Natural killer cell (primary cell): Measurements from ENCODE around the gene WDFY1. TPM values are rescaled to one million over a fixed set of nuclear protein-coding genes. Genes with fewer than 3 reads are reported as not detected.
A peak's percentile ranks its signal among the peaks of the same experiment; 100 is the strongest.
"Not testable (repeated sequence)": the region's sequence is repeated elsewhere in the genome, so short reads cannot be mapped to it uniquely, and the experiment has no call there.

Experiments
- ATAC-seq, 3 donors: fragments of 150-1000 bp in 2 of 3; fragments of 200-7000 bp in 1 of 3; cut with Tn5 transposase; 1 replicate in 1 of 3; 2 replicates in 2 of 3; pipeline ENCODE4 v1.10.0; 2021; ENCODE audit warnings: mild to moderate bottlenecking in 2 of 3, moderate library complexity in 2 of 3
- DNase-seq, 2 donors: peaks; one replicate each; pipeline versions ENCODE4 v3.0.0 to v3.0.0-alpha.2; 2013 to 2021; ENCODE audit warnings: mixed read lengths in 1 of 2
- H3K27ac ChIP-seq: one replicate; pipeline ENCODE4 v1.5.1; 2013; ENCODE audit warnings: mild to moderate bottlenecking, low read length
- H3K27me3 ChIP-seq: one replicate; pipeline ENCODE4 v1.6.1; 2013; ENCODE audit warnings: low read length; ENCODE audit not compliant: control insufficient read depth, insufficient read depth
- H3K36me3 ChIP-seq: one replicate; pipeline ENCODE4 v1.6.1; 2013; ENCODE audit warnings: low read length; ENCODE audit not compliant: control insufficient read depth, insufficient read depth
- H3K4me1 ChIP-seq: one replicate; pipeline ENCODE4 v1.6.1; 2013; ENCODE audit warnings: low read length; ENCODE audit not compliant: control insufficient read depth, insufficient read depth
- H3K4me3 ChIP-seq: one replicate; pipeline ENCODE4 v1.5.1; 2013; ENCODE audit warnings: low read length
- H3K9me3 ChIP-seq: one replicate; pipeline ENCODE4 v1.6.1; 2013; ENCODE audit warnings: low read length; ENCODE audit not compliant: control insufficient read depth, insufficient read depth
- H3K27ac Mint-ChIP-seq, 2 donors: one replicate each; pipeline ENCODE4 v1.8.0; 2022; ENCODE audit warnings: mild to moderate bottlenecking in 2 of 2, mixed read lengths in 2 of 2, moderate library complexity in 1 of 2
- H3K27me3 Mint-ChIP-seq, 2 donors: one replicate each; pipeline ENCODE4 v1.8.0; 2022; ENCODE audit warnings: low read depth in 2 of 2, mixed read lengths in 2 of 2
- H3K36me3 Mint-ChIP-seq: one replicate; pipeline ENCODE4 v1.8.0; 2022; ENCODE audit warnings: mixed read lengths
- H3K4me1 Mint-ChIP-seq, 2 donors: one replicate each; pipeline ENCODE4 v1.8.0; 2022; ENCODE audit warnings: mixed read lengths in 2 of 2
- H3K4me3 Mint-ChIP-seq: one replicate; pipeline ENCODE4 v1.8.0; 2022; ENCODE audit warnings: mild to moderate bottlenecking, moderate library complexity, mixed read lengths
- H3K9me3 Mint-ChIP-seq, 2 donors: one replicate each; pipeline ENCODE4 v1.8.0; 2022; ENCODE audit warnings: mixed read lengths in 2 of 2
- WGBS: methylation state at CpG from one replicate; pipeline ENCODE4 v1.1.7; 2013; ENCODE audit warnings: missing lambda C conversion rate; ENCODE audit not compliant: insufficient coverage; 5-methylcytosine and 5-hydroxymethylcytosine counted together
- intact Hi-C: fragments of 100-400 bp; cut with micrococcal nuclease; formaldehyde crosslinking; loops from one replicate; pipeline ENCODE4 v1.14.2; 2022
- total RNA-seq, 4 donors: library from RNA; stranded (reverse); fragments of 120-200 nt in 1 of 4; gene quantifications; one replicate each; pipeline versions ENCODE4 v1.2.3 to v1.2.4, GENCODE V29; 2013 to 2022
- TF ChIP-seq, protein P1 (sequence below): fragments of 200-600 bp; IDR thresholded peaks from one replicate; pipeline ENCODE4 v1.8.0; 2022; ENCODE audit warnings: antibody characterized with exemption

Gene WDFY1
- total RNA-seq, 3 donors from 2014 or later (not counting 1 experiment from before 2014, with no cell fraction given) = 90.2 to 96.2 (median 92.0) TPM

DNA sequence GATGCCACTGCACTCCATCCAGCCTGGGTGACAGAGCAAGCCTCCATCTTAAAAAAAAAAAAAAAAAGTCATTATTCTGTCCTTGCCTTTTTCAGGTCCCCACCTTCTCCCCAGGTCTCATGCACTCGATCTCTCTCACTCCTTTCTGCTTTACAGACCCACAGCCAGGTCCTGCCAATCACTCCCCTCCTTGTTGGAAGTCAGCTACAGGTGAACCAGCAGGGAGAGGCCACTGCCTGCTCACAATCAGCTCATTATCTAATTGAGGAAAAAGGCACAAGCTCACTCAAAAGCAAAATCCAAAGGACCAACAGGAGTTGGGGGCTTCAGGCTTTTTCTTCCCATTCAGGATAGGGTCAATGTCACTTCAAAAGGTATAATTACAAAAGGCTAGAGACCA, 2.0 kb downstream of the WDFY1 start:
- intact Hi-C loops = loop anchor here (5.0 kb wide), 1 partner anchor 106 kb away; the partner anchor contains the start of gene AP1S3
- Histone ChIP-seq H3K4me3 (no peak overlapping the region), H3K36me3 (no peaks in the 10 kb centered on the region), H3K4me1 (peaks cover 44% of the 10 kb centered on the region), H3K27me3 (no peaks in the 10 kb centered on the region), H3K9me3 (no peaks in the 10 kb centered on the region), H3K27ac (no peak overlapping the region)
- TF ChIP-seq, protein P1, sequence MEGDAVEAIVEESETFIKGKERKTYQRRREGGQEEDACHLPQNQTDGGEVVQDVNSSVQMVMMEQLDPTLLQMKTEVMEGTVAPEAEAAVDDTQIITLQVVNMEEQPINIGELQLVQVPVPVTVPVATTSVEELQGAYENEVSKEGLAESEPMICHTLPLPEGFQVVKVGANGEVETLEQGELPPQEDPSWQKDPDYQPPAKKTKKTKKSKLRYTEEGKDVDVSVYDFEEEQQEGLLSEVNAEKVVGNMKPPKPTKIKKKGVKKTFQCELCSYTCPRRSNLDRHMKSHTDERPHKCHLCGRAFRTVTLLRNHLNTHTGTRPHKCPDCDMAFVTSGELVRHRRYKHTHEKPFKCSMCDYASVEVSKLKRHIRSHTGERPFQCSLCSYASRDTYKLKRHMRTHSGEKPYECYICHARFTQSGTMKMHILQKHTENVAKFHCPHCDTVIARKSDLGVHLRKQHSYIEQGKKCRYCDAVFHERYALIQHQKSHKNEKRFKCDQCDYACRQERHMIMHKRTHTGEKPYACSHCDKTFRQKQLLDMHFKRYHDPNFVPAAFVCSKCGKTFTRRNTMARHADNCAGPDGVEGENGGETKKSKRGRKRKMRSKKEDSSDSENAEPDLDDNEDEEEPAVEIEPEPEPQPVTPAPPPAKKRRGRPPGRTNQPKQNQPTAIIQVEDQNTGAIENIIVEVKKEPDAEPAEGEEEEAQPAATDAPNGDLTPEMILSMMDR = no peak
- 93% methylated on average over 1 of the region's 1 CpG for WGBS
- no peaks in the 10 kb centered on the region for H3K27me3 Mint-ChIP-seq
- H3K9me3 Mint-ChIP-seq = no peaks in the 10 kb centered on the region
- no peak for DNase-seq
- peak overlapping the region; percentile 95 for H3K4me3 Mint-ChIP-seq
- no peak for ATAC-seq
- no peaks in the 10 kb centered on the region for H3K36me3 Mint-ChIP-seq
- H3K4me1 Mint-ChIP-seq = peaks cover 51 to 55% of the 10 kb centered on the region in 2 donors
- H3K27ac Mint-ChIP-seq = peak overlapping the region; percentile 81 to 86

DNA sequence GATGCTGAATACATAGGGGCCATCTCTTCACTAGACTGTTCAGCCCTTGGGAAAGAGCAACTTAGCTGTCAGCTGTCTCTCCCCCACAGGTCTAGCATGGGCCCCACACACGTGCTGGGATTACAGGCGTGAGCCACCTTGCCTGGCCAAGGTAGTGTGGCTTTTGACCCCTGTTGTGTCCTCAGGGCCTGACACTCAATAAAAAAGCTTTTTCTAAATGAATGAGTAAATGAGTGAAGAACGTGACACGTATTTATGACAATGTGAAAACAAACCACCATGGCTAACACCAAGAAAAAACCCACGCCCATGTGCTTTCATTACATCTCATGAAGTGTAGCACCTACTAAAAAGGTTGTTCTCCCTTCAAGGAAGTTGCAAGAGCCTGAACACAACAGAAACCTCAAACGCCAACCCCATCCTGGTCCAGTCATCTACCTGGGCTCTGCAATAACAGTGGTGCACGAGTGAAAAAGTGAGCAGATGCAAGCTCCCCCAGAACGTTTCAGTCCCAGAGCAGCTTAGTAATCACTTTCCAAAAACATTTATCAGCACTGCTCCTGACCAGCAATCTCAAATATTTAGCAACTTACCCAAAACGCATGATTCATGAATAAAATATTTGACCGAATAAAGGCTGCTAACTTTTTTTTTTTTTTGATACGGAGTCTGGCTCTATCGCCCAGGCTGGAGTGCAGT, 3.4 kb downstream of the WDFY1 start:
- Mint-ChIP-seq H3K4me3 (peak overlapping the region; percentile 82), H3K4me1 (peaks cover 59 to 63% of the 10 kb centered on the region in 2 donors), H3K27ac (peak overlapping the region; percentile 83 to 96), H3K36me3 (no peaks in the 10 kb centered on the region), H3K9me3 (no peaks in the 10 kb centered on the region), H3K27me3 (no peaks in the 10 kb centered on the region)
- ATAC-seq (peak; percentile 70 to 78 (median 75)), DNase-seq (peak; percentile 54 to 71)
- Histone ChIP-seq H3K4me3 (no peak overlapping the region), H3K4me1 (peaks cover 47% of the 10 kb centered on the region), H3K9me3 (no peaks in the 10 kb centered on the region), H3K27me3 (no peaks in the 10 kb centered on the region), H3K36me3 (no peaks in the 10 kb centered on the region), H3K27ac (peak overlapping the region; percentile 87)
- TF ChIP-seq, protein P1 = no peak
- WGBS = 29% methylated on average over 10 of the region's 12 CpGs
- intact Hi-C loops = loop anchor here (1.0 to 5.0 kb wide), 4 partner anchors 11 to 180 kb away; partner anchors contain the start of genes AP1S3 and MRPL44

DNA sequence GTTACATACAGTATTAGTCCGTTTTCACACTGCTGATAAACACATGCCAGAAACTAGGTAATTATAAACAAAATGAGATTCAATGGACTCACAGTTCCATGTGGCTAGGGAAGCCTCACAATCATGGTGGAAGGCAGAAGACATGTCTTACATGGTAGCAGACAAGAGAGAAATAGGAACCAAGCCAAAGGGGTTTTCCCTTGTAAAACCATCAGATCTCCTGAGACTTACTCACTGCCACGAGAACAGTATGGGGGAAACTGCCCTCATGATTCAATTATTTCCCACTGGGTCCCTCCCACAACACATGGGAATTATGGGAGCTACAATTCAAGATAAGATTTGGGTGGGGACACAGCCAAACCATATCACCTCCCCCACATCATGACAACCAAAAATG, 5.7 kb downstream of the WDFY1 start:
- intact Hi-C loops, H3K9me3 ChIP-seq, ATAC-seq, H3K27me3 ChIP-seq, H3K36me3 Mint-ChIP-seq, H3K9me3 Mint-ChIP-seq, H3K36me3 ChIP-seq, H3K4me3 ChIP-seq, H3K27ac ChIP-seq, H3K27me3 Mint-ChIP-seq, H3K4me3 Mint-ChIP-seq: not testable (repeated sequence)
- H3K4me1 ChIP-seq = peaks cover 50% of the 10 kb centered on the region
- peak overlapping the region; percentile 31 to 43 for H3K27ac Mint-ChIP-seq
- WGBS = 89% methylated on average over 1 of the region's 2 CpGs
- H3K4me1 Mint-ChIP-seq = peaks cover 67 to 69% of the 10 kb centered on the region in 2 donors
- DNase-seq = peak in 1 of 2 donors; percentile 29

DNA sequence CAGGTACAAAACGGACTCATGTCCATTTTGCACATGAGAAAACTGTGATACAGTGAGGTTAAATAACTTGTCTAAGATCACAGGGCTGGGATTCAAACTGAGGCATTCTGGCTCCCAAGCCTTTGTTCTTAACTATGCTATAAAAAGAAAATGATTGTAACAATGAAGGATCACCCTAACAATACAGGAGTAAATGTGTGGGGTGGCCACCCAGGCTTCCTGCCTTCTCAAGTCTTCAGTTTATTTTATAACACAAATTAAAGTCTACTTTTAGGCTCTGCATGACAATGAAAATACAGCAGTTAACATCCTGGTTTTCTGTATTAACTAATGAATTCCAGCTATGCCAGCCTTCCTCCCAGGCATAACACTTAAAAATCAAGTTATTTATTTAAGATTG, 7.6 kb downstream of the WDFY1 start:
- Mint-ChIP-seq H3K36me3 (no peaks in the 10 kb centered on the region), H3K27ac (no peak overlapping the region), H3K27me3 (no peaks in the 10 kb centered on the region), H3K4me3 (no peak overlapping the region), H3K9me3 (no peaks in the 10 kb centered on the region), H3K4me1 (peaks cover 60 to 65% of the 10 kb centered on the region in 2 donors)
- WGBS = no CpG with 5 or more reads among the region's 1 CpG
- no peak for ATAC-seq
- TF ChIP-seq, protein P1 = no peak
- no peaks in the 10 kb centered on the region for H3K9me3 ChIP-seq
- H3K27ac ChIP-seq = no peak overlapping the region
- peaks cover 45% of the 10 kb centered on the region for H3K4me1 ChIP-seq
- no peak for DNase-seq
- H3K4me3 ChIP-seq = no peak overlapping the region
- intact Hi-C loops = no loop called here
- H3K27me3 ChIP-seq = no peaks in the 10 kb centered on the region
- no peaks in the 10 kb centered on the region for H3K36me3 ChIP-seq
